ENCODE measurements around the gene ATE1. TPM values are rescaled to one million over a fixed set of nuclear protein-coding genes. Genes with fewer than 3 reads are reported as not detected.

The ATE1 gene
- total and polyA plus RNA-seq, 2 donors (not counting 3 experiments of a cell fraction or from before 2014, with no cell fraction given) = 8.7 to 27.1 TPM

DNA sequence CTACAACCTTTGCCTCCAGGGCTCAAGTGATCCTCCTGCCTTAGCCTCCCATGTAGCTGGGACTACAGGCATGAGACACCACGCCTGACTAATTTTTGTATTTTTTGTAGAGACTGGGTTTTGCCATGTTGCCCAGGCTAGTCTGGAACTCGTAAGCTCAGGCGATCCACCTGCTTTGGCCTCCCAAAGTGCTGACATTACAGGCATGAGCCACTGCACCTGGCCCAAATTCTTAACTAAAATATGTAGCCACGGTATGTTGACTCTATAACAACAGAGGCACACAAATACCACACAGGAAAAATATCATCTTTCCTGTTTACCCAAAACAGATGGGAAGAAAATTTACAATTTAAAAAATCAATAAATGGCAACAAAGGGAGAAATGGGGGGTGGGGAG, 115.8 kb downstream of the ATE1 start:
- no peak for FAIRE-seq
- CTCF ChIA-PET = interaction anchor here (0.7 to 4.2 kb wide), 2 partner anchors 13 to 744 kb away, joined by 3 to 19 read pairs; no protein-coding TSS in a partner anchor

DNA sequence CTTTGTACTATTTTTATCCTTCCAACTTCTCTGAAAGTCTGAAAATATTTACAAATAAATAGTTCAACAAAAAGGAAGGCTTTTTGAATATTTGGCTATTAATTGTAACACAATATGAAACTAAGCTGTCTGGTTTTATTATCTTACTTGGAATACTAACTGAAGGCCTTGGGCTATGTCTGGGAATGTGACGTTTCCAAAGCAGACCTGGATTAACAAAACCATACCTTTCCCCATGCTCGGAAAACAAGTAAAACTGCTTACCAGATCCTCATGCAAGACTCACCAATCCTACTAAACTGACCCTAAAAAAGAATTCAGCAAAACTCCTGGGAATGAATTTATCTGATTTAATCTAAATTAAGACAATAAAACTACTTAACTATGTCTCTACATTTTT, 116.4 kb downstream of the ATE1 start:
- dilution Hi-C loops (cut with MboI; ENCODE audit: extremely low pct_ligation_motif_present, low sequenced_read_pairs) (no loop called here), intact Hi-C loops (cut with micrococcal nuclease) (no loop called here)
- Histone ChIP-seq H4K20me1 (replicated peaks; ENCODE audit: control insufficient read depth, extremely low read depth, insufficient read depth, low read length) (no peaks in the 10 kb centered on the region), H3K4me1 (ENCODE audit: control insufficient read depth, extremely low read depth, insufficient read depth, low read length) (peaks cover 8% of the 10 kb centered on the region), H3K9ac (replicated peaks; ENCODE audit: extremely low read depth, insufficient read depth, low read length) (no peak overlapping the region), H2AFZ (ENCODE audit: low read depth, low read length) (no peak overlapping the region), H3K36me3 (ENCODE audit: control insufficient read depth in 2 of 2, extremely low read depth in 1 of 2, insufficient read depth in 2 of 2, low read length in 2 of 2) (no peaks in the 10 kb centered on the region), H3K27ac (ENCODE audit: insufficient read depth, low read depth, low read length) (no peak overlapping the region), H3K27me3 (ENCODE audit: control insufficient read depth in 2 of 2, insufficient read depth in 2 of 2, low read length in 2 of 2) (no peaks in the 10 kb centered on the region), H3K4me3 (replicated peaks in 1 of 3; ENCODE audit: insufficient read depth in 1 of 3, low read depth in 1 of 3, low read length in 3 of 3) (no peak overlapping the region), H3K4me2 (ENCODE audit: insufficient read depth, low read length) (no peak overlapping the region), H3K79me2 (ENCODE audit: control insufficient read depth, insufficient read depth, low read length) (no peaks in the 10 kb centered on the region), H3K9me1 (replicated peaks; ENCODE audit: control insufficient read depth, extremely low read depth, insufficient read depth, low read length) (no peaks in the 10 kb centered on the region), H3K9me3 (replicated peaks; ENCODE audit: control insufficient read depth, insufficient read depth, low read length) (no peaks in the 10 kb centered on the region)
- no TSS peak for BruUV-seq (replicated peaks)
- ChIA-PET CTCF (interaction anchor here (0.7 to 4.2 kb wide), 2 partner anchors 12 to 14 kb away, joined by 3 to 19 read pairs; no protein-coding TSS in a partner anchor), POLR2A (no interaction called here)
- DNase-seq (ENCODE audit: low read depth, low spot score) = no peak
- no peak for TF ChIP-seq JUN (IDR thresholded peaks at IDR 0.05; ENCODE audit: borderline replicate concordance, insufficient read depth, insufficient read length, low read depth)
- TF ChIP-seq FOS (IDR thresholded peaks at IDR 0.05; ENCODE audit: borderline replicate concordance, insufficient read depth, low read length) = no peak
- TF ChIP-seq, protein P1, sequence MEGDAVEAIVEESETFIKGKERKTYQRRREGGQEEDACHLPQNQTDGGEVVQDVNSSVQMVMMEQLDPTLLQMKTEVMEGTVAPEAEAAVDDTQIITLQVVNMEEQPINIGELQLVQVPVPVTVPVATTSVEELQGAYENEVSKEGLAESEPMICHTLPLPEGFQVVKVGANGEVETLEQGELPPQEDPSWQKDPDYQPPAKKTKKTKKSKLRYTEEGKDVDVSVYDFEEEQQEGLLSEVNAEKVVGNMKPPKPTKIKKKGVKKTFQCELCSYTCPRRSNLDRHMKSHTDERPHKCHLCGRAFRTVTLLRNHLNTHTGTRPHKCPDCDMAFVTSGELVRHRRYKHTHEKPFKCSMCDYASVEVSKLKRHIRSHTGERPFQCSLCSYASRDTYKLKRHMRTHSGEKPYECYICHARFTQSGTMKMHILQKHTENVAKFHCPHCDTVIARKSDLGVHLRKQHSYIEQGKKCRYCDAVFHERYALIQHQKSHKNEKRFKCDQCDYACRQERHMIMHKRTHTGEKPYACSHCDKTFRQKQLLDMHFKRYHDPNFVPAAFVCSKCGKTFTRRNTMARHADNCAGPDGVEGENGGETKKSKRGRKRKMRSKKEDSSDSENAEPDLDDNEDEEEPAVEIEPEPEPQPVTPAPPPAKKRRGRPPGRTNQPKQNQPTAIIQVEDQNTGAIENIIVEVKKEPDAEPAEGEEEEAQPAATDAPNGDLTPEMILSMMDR (IDR thresholded peaks at IDR 0.05; ENCODE audit: extremely low read depth in 1 of 2, insufficient read depth in 1 of 2, low read depth in 1 of 2, low read length in 2 of 2) = no peak
- TF ChIP-seq, protein P2, sequence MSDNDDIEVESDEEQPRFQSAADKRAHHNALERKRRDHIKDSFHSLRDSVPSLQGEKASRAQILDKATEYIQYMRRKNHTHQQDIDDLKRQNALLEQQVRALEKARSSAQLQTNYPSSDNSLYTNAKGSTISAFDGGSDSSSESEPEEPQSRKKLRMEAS (IDR thresholded peaks at IDR 0.05; ENCODE audit: insufficient read depth, insufficient read length) = no peak
- TF ChIP-seq MYC (IDR thresholded peaks at IDR 0.05; ENCODE audit: low read depth, low read length) = no peak
- no peak for TF ChIP-seq GATA2 (IDR thresholded peaks at IDR 0.05; ENCODE audit: insufficient read depth, insufficient read length, low read depth, low read length)
- no peak for TF ChIP-seq EZH2 (IDR thresholded peaks at IDR 0.05; ENCODE audit: borderline replicate concordance, low read depth, low read length, severe bottlenecking)
- TF ChIP-seq POLR2A (IDR thresholded peaks at IDR 0.05; ENCODE audit: low read depth, low read length) = no peak
- no peak for FAIRE-seq

More for the DNA sequence above, 115.8 kb downstream of the ATE1 start:
- no peak overlapping the region for H3K4me3 ChIP-seq (replicated peaks in 1 of 3; ENCODE audit: insufficient read depth in 1 of 3, low read depth in 1 of 3, low read length in 3 of 3)
- intact Hi-C loops (cut with micrococcal nuclease) (no loop called here), dilution Hi-C loops (cut with MboI; ENCODE audit: extremely low pct_ligation_motif_present, low sequenced_read_pairs) (no loop called here)
- no peaks in the 10 kb centered on the region for H3K9me1 ChIP-seq (replicated peaks; ENCODE audit: control insufficient read depth, extremely low read depth, insufficient read depth, low read length)
- H3K4me2 ChIP-seq (ENCODE audit: insufficient read depth, low read length) = no peak overlapping the region
- POLR2A ChIA-PET = no interaction called here
- no peaks in the 10 kb centered on the region for H3K36me3 ChIP-seq (ENCODE audit: control insufficient read depth in 2 of 2, extremely low read depth in 1 of 2, insufficient read depth in 2 of 2, low read length in 2 of 2)
- no peaks in the 10 kb centered on the region for H3K79me2 ChIP-seq (ENCODE audit: control insufficient read depth, insufficient read depth, low read length)
- no peak overlapping the region for H3K27ac ChIP-seq (ENCODE audit: insufficient read depth, low read depth, low read length)
- no peak overlapping the region for H3K9ac ChIP-seq (replicated peaks; ENCODE audit: extremely low read depth, insufficient read depth, low read length)
- H3K27me3 ChIP-seq (ENCODE audit: control insufficient read depth in 2 of 2, insufficient read depth in 2 of 2, low read length in 2 of 2) = no peaks in the 10 kb centered on the region
- H3K4me1 ChIP-seq (ENCODE audit: control insufficient read depth, extremely low read depth, insufficient read depth, low read length) = peaks cover 8% of the 10 kb centered on the region
- DNase-seq (ENCODE audit: low read depth, low spot score) = no peak
- H4K20me1 ChIP-seq (replicated peaks; ENCODE audit: control insufficient read depth, extremely low read depth, insufficient read depth, low read length) = no peaks in the 10 kb centered on the region
- TF ChIP-seq GATA2 (IDR thresholded peaks at IDR 0.05; ENCODE audit: insufficient read depth, insufficient read length, low read depth, low read length) (no peak), POLR2AphosphoS5 (IDR thresholded peaks at IDR 0.05; ENCODE audit: insufficient read depth, low read depth, low read length) (no peak)
- no peaks in the 10 kb centered on the region for H3K9me3 ChIP-seq (replicated peaks; ENCODE audit: control insufficient read depth, insufficient read depth, low read length)
- H2AFZ ChIP-seq (ENCODE audit: low read depth, low read length) = no peak overlapping the region
- BruUV-seq (replicated peaks) = no TSS peak
